ENCODE measurements around the gene TMCO5A.

DNA sequence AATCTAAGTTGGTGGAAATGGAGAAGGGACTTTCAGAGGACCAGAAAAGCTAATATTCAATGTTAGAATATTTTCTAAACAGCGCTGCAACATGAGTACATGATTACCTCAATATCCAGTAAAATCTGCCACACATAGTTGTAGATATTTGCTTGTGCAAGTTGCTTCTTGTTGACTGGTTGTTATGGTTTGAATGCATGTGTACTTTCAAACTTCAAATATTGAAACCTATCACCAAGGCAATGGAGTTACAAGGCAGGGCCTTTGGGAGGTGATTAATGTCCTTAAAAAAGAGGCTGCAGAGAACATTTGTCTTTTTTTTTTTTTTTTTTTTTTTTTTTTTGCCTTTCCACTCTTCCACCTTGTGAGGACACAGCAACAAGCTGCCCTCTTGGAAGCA lies 49.9 kb downstream of the TMCO5A start:
- TF ChIP-seq, protein P1, sequence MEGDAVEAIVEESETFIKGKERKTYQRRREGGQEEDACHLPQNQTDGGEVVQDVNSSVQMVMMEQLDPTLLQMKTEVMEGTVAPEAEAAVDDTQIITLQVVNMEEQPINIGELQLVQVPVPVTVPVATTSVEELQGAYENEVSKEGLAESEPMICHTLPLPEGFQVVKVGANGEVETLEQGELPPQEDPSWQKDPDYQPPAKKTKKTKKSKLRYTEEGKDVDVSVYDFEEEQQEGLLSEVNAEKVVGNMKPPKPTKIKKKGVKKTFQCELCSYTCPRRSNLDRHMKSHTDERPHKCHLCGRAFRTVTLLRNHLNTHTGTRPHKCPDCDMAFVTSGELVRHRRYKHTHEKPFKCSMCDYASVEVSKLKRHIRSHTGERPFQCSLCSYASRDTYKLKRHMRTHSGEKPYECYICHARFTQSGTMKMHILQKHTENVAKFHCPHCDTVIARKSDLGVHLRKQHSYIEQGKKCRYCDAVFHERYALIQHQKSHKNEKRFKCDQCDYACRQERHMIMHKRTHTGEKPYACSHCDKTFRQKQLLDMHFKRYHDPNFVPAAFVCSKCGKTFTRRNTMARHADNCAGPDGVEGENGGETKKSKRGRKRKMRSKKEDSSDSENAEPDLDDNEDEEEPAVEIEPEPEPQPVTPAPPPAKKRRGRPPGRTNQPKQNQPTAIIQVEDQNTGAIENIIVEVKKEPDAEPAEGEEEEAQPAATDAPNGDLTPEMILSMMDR (IDR thresholded peaks at IDR 0.05; ENCODE audit: low read length), result no peak
- TF ChIP-seq EZH2phosphoT487 (IDR thresholded peaks at IDR 0.05; ENCODE audit: low read length), result no peak
- TF ChIP-seq EZH2 (optimal IDR thresholded peaks at IDR 0.05; ENCODE audit: low read depth, low read length), result no peak

Measured in MM.1S (cell line).